HCT116 (cell line): Measurements from ENCODE around the gene ANKRD22. TPM values are rescaled to one million over a fixed set of nuclear protein-coding genes. Genes with fewer than 3 reads are reported as not detected.

Experiments
- ATAC-seq: fragments of 200-7000 bp; cut with Tn5 transposase; 2 replicates; pipeline ENCODE4 v1.9.1; 2020; ENCODE audit warnings: mild to moderate bottlenecking, moderate library complexity
- BruUV-seq: library from RNA; stranded (reverse); fragments of 400-500 nt; replicated peaks from 2 replicates; lab custom pipeline; 2021; lab: Mats Ljungman, UMichigan
- CTCF ChIA-PET: fragments of 300-600 bp; sonication (Branson Sonifier 250); formaldehyde crosslinking; loops from one replicate; lab custom pipeline; 2021; ENCODE audit warnings: antibody characterized with exemption; lab: Charles Lee
- POLR2A ChIA-PET: fragments of 300-600, 350-600 bp; sonication (Branson Sonifier 250); formaldehyde crosslinking; loops from one replicate; lab custom pipeline; 2021; ENCODE audit warnings: antibody characterized with exemption; lab: Charles Lee
- RAD21 ChIA-PET, 2 experiments: fragments of 300-600 bp; sonication (Branson Sonifier 250); formaldehyde crosslinking; loops; one replicate each; lab custom pipeline; 2023; ENCODE audit warnings: low total read pairs in 2 of 2; ENCODE audit not compliant: uncharacterized antibody in 2 of 2, unreplicated experiment in 2 of 2, low non-redundant PET in 1 of 2; lab: Charles Lee
- DNase-seq: peaks from one replicate; pipeline ENCODE4 v3.0.0-alpha.2; 2010; ENCODE audit warnings: low read depth, low spot score
- H2AFZ ChIP-seq: fragments of 200-600 bp; shearing (Covaris generic), sonication (generic); 2 replicates; pipeline ENCODE4 v1.6.1; 2017; ENCODE audit warnings: low read depth, mixed run types, mixed read lengths, antibody characterized with exemption, low read length; ENCODE audit not compliant: poor library complexity, severe bottlenecking
- H3K27ac ChIP-seq: 2 replicates; pipeline ENCODE4 v1.5.1; 2012; ENCODE audit warnings: low read depth, low read length
- H3K27me3 ChIP-seq: fragments of 200-600 bp; sonication (generic); 2 replicates; pipeline ENCODE4 v1.6.1; 2016; ENCODE audit warnings: mixed run types, low read length, mixed read lengths; ENCODE audit not compliant: insufficient read depth
- H3K36me3 ChIP-seq, 2 experiments: fragments of 200-500 bp in 1 of 2; fragments of 200-600 bp in 1 of 2; sonication (Bioruptor generic) in 1 of 2; sonication (generic) in 1 of 2; 2 replicates each; pipeline versions ENCODE4 v1.5.1 to v1.6.1; 2014 to 2016; ENCODE audit warnings: low read length in 2 of 2, inconsistent platforms in 1 of 2, mixed read lengths in 1 of 2, mixed run types in 1 of 2; ENCODE audit not compliant: insufficient read depth in 2 of 2, control insufficient read depth in 1 of 2
- H3K4me1 ChIP-seq, 2 experiments: fragments of 200-600 bp in 1 of 2; sonication (generic) in 1 of 2; 2 replicates each; pipeline versions ENCODE4 v1.5.1 to v1.6.1; 2012 to 2017; ENCODE audit warnings: low read length in 2 of 2, inconsistent platforms in 1 of 2, mild to moderate bottlenecking in 1 of 2, mixed read lengths in 1 of 2, mixed run types in 1 of 2, moderate library complexity in 1 of 2; ENCODE audit not compliant: insufficient read depth in 2 of 2, control insufficient read depth in 1 of 2
- H3K4me2 ChIP-seq: fragments of 200-600 bp; sonication (generic); 2 replicates; pipeline ENCODE4 v1.6.1; 2017; ENCODE audit warnings: mixed run types, low read length, mixed read lengths
- H3K4me3 ChIP-seq, 2 experiments: fragments of 200-600 bp in 1 of 2; sonication (generic) in 1 of 2; replicated peaks in 1 of 2; 2 replicates each; pipeline ENCODE4 v1.5.1; 2011 to 2016; ENCODE audit warnings: low read length in 2 of 2, control low read depth in 1 of 2, low read depth in 1 of 2, mild to moderate bottlenecking in 1 of 2, mixed read lengths in 1 of 2, mixed run types in 1 of 2
- H3K79me2 ChIP-seq: fragments of 200-600 bp; sonication (generic); 2 replicates; pipeline ENCODE4 v1.6.1; 2017; ENCODE audit warnings: mild to moderate bottlenecking, mixed run types, low read length, moderate library complexity, mixed read lengths; ENCODE audit not compliant: insufficient read depth
- H3K9ac ChIP-seq: fragments of 200-600 bp; sonication (generic); 2 replicates; pipeline ENCODE4 v1.6.1; 2016; ENCODE audit warnings: low read length, mixed read lengths
- H3K9me2 ChIP-seq: fragments of 200-600 bp; sonication (generic), shearing (Covaris generic); 2 replicates; pipeline ENCODE4 v1.6.1; 2017; ENCODE audit warnings: mixed run types, mild to moderate bottlenecking, moderate library complexity; ENCODE audit not compliant: insufficient read depth
- H3K9me3 ChIP-seq, 2 experiments: fragments of 200-500 bp in 1 of 2; fragments of 200-600 bp in 1 of 2; sonication (Bioruptor generic) in 1 of 2; sonication (generic) in 1 of 2; 2 replicates each; pipeline ENCODE4 v1.6.1; 2014 to 2017; ENCODE audit warnings: low read length in 2 of 2, mixed read lengths in 2 of 2, inconsistent platforms in 1 of 2, low read depth in 1 of 2, mild to moderate bottlenecking in 1 of 2, mixed run types in 1 of 2, moderate library complexity in 1 of 2; ENCODE audit not compliant: control insufficient read depth in 1 of 2, insufficient read depth in 1 of 2
- H4K20me1 ChIP-seq: fragments of 200-600 bp; sonication (generic), shearing (Covaris generic); 2 replicates; pipeline ENCODE4 v1.6.1; 2017; ENCODE audit warnings: mixed run types, mild to moderate bottlenecking, moderate library complexity; ENCODE audit not compliant: insufficient read depth
- CBX3 ChIP-seq: IDR thresholded peaks from 2 replicates; pipeline ENCODE4 v1.6.1; 2012; ENCODE audit warnings: low read depth
- EGR1 ChIP-seq: IDR thresholded peaks from 2 replicates; pipeline ENCODE4 v1.6.1; 2012; ENCODE audit warnings: low read depth
- JUND ChIP-seq: IDR thresholded peaks from 2 replicates; pipeline ENCODE4 v1.6.1; 2012
- POLR2A ChIP-seq: IDR thresholded peaks from 2 replicates; pipeline ENCODE4 v1.7.0; 2011; ENCODE audit warnings: borderline replicate concordance; ENCODE audit not compliant: insufficient read depth, insufficient read length; ENCODE audit errors: extremely low read depth
- POLR2AphosphoS5 ChIP-seq: IDR thresholded peaks from 2 replicates; pipeline ENCODE4 v1.6.1; 2011; ENCODE audit warnings: mild to moderate bottlenecking, low read depth, low read length, moderate library complexity
- SRF ChIP-seq: IDR thresholded peaks from 2 replicates; pipeline ENCODE4 v1.6.1; 2012; ENCODE audit warnings: low read depth
- YY1 ChIP-seq: IDR thresholded peaks from 2 replicates; pipeline ENCODE4 v1.6.1; 2011; ENCODE audit warnings: low read length, low read depth, moderate library complexity, mild to moderate bottlenecking; ENCODE audit not compliant: insufficient replicate concordance; ENCODE audit errors: extremely low read depth
- ZNF274 ChIP-seq: fragments of 200-500 bp; sonication (Bioruptor generic); IDR thresholded peaks from 2 replicates; pipeline ENCODE4 v1.6.1; 2014; ENCODE audit warnings: mild to moderate bottlenecking, low read depth, low read length, inconsistent platforms
- intact Hi-C: fragments of 100-400 bp; cut with micrococcal nuclease; formaldehyde crosslinking; loops from 2 replicates; pipeline ENCODE4 v1.10.0; 2022
- total RNA-seq: library from RNA; stranded (reverse); gene quantifications from one replicate; pipeline ENCODE4 v1.2.1, GENCODE V29; 2021; ENCODE audit not compliant: unreplicated experiment
- TF ChIP-seq, protein P1 (sequence below): IDR thresholded peaks from 2 replicates; pipeline ENCODE4 v1.6.1; 2011; ENCODE audit warnings: mild to moderate bottlenecking, low read length, moderate library complexity; ENCODE audit not compliant: insufficient replicate concordance; ENCODE audit errors: extremely low read depth
- TF ChIP-seq, protein P2 (sequence below): IDR thresholded peaks from 2 replicates; pipeline ENCODE4 v1.6.1; 2012; ENCODE audit warnings: low read depth
- TF ChIP-seq, protein P3 (sequence below): IDR thresholded peaks from 2 replicates; pipeline ENCODE4 v1.6.1; 2012

ANKRD22 gene
- total RNA-seq, 1 experiment from 2014 or later: 2.3 TPM

DNA sequence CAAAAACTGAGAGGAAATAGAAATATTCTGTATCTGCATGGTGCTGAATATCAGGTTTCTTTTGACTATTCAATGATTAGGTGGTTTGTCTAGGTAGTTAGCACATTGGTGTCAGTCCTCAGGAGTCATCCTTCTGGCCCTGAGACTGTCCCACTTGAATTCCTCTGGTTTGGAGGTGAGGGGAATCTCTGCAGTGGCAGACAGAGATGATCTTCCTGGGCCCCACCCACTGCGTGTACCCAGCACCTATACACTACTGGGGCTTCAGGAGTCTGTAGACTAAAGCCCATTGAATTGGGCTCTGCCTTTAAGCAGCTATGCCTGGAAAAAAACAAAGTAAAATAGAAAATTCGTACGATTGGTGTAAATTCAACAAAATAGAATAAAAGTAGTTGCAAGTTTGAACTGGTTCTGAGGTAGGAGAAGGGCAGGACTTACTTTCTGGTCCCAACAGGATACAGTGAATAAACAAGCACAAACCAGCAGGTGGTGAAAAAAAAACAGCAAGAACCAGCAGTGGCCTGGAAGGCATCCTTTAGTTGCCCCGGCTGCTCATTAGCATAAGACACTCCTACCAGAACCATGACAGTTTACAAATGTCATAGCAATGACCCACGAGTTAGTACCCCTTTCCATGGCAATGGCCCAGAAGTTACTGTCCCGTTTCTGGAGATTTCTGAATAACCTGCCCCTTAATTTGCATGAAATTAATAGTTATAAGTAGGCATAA, 47.4 kb downstream of the ANKRD22 start:
- Histone ChIP-seq H3K27me3 (no peaks in the 10 kb centered on the region), H3K9me2 (no peaks in the 10 kb centered on the region), H3K4me3 (no peak overlapping the region), H3K4me1 (no peaks in the 10 kb centered on the region), H3K9me3 (no peaks in the 10 kb centered on the region), H2AFZ (no peak overlapping the region), H4K20me1 (no peaks in the 10 kb centered on the region), H3K4me2 (no peak overlapping the region), H3K27ac (no peak overlapping the region), H3K36me3 (no peaks in the 10 kb centered on the region), H3K79me2 (no peaks in the 10 kb centered on the region), H3K9ac (no peak overlapping the region)
- RAD21 ChIA-PET: no interaction called here
- intact Hi-C loops: no loop called here
- DNase-seq (no peak), ATAC-seq (no peak)
- TF ChIP-seq, protein P1, sequence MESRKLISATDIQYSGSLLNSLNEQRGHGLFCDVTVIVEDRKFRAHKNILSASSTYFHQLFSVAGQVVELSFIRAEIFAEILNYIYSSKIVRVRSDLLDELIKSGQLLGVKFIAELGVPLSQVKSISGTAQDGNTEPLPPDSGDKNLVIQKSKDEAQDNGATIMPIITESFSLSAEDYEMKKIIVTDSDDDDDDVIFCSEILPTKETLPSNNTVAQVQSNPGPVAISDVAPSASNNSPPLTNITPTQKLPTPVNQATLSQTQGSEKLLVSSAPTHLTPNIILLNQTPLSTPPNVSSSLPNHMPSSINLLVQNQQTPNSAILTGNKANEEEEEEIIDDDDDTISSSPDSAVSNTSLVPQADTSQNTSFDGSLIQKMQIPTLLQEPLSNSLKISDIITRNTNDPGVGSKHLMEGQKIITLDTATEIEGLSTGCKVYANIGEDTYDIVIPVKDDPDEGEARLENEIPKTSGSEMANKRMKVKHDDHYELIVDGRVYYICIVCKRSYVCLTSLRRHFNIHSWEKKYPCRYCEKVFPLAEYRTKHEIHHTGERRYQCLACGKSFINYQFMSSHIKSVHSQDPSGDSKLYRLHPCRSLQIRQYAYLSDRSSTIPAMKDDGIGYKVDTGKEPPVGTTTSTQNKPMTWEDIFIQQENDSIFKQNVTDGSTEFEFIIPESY: no peak
- TF ChIP-seq POLR2A (no peak), EGR1 (no peak), JUND (no peak)
- CTCF ChIA-PET: no interaction called here
- BruUV-seq: no TSS peak
- POLR2A ChIA-PET: no interaction called here

DNA sequence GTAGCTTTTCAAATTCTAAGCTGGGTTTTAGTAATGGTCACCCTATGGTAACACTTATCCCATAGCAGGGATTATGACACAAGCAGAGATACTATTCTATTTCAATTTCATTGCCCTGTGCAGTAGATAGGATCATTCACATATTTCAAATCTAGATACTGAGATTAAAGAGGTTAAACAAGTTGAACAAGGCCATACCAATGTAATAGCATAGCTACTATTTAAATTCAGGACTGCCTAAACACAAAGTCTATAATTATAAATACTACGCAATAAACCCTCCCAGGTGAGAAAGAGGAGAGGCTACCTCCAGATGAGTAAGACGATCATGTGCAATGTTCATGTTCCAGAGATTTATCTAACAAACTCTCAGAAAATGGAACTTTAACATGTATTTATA, 48.0 kb downstream of the ANKRD22 start:
- RAD21 ChIA-PET: no interaction called here
- POLR2A ChIA-PET: no interaction called here
- no peaks in the 10 kb centered on the region for H3K36me3 ChIP-seq
- TF ChIP-seq CBX3: no peak
- TF ChIP-seq SRF: no peak
- TF ChIP-seq, protein P1: no peak
- TF ChIP-seq POLR2A: no peak
- no peak for TF ChIP-seq ZNF274
- TF ChIP-seq, protein P2, sequence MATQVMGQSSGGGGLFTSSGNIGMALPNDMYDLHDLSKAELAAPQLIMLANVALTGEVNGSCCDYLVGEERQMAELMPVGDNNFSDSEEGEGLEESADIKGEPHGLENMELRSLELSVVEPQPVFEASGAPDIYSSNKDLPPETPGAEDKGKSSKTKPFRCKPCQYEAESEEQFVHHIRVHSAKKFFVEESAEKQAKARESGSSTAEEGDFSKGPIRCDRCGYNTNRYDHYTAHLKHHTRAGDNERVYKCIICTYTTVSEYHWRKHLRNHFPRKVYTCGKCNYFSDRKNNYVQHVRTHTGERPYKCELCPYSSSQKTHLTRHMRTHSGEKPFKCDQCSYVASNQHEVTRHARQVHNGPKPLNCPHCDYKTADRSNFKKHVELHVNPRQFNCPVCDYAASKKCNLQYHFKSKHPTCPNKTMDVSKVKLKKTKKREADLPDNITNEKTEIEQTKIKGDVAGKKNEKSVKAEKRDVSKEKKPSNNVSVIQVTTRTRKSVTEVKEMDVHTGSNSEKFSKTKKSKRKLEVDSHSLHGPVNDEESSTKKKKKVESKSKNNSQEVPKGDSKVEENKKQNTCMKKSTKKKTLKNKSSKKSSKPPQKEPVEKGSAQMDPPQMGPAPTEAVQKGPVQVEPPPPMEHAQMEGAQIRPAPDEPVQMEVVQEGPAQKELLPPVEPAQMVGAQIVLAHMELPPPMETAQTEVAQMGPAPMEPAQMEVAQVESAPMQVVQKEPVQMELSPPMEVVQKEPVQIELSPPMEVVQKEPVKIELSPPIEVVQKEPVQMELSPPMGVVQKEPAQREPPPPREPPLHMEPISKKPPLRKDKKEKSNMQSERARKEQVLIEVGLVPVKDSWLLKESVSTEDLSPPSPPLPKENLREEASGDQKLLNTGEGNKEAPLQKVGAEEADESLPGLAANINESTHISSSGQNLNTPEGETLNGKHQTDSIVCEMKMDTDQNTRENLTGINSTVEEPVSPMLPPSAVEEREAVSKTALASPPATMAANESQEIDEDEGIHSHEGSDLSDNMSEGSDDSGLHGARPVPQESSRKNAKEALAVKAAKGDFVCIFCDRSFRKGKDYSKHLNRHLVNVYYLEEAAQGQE: no peak
- TF ChIP-seq YY1: no peak
- TF ChIP-seq POLR2AphosphoS5: no peak
- TF ChIP-seq, protein P3, sequence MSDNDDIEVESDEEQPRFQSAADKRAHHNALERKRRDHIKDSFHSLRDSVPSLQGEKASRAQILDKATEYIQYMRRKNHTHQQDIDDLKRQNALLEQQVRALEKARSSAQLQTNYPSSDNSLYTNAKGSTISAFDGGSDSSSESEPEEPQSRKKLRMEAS: no peak

More for the DNA sequence above, 48.0 kb downstream of the ANKRD22 start:
- Histone ChIP-seq H3K4me2 (no peak overlapping the region), H3K4me3 (no peak overlapping the region), H3K27me3 (no peaks in the 10 kb centered on the region), H3K79me2 (no peaks in the 10 kb centered on the region), H3K9me2 (no peaks in the 10 kb centered on the region), H3K9me3 (no peaks in the 10 kb centered on the region), H3K9ac (no peak overlapping the region), H2AFZ (no peak overlapping the region), H3K4me1 (no peaks in the 10 kb centered on the region), H4K20me1 (no peaks in the 10 kb centered on the region), H3K27ac (no peak overlapping the region)
- ATAC-seq (no peak), DNase-seq (no peak)
- CTCF ChIA-PET: no interaction called here
- intact Hi-C loops: no loop called here
- BruUV-seq: no TSS peak
